ENCODE data around the gene RLBP1.

GRCh38 chr15:89179966-89180875 lies 41.2 kb downstream of the RLBP1 start:
- TF ChIP-seq POLR2AphosphoS5 (IDR thresholded peaks at IDR 0.05) (no peak), TAF1 (IDR thresholded peaks at IDR 0.05; ENCODE audit: low read depth) (no peak), EZH2 (IDR thresholded peaks at IDR 0.05; ENCODE audit: borderline replicate concordance, insufficient read depth, low read length, poor library complexity, severe bottlenecking) (no peak), RAD21 (conservative IDR thresholded peaks at IDR 0.05) (no peak), MXI1 (conservative IDR thresholded peaks at IDR 0.05; ENCODE audit: poor library complexity, severe bottlenecking) (no peak), EP300 (conservative IDR thresholded peaks at IDR 0.05; ENCODE audit: poor library complexity, severe bottlenecking) (no peak), SMC3 (conservative IDR thresholded peaks at IDR 0.05; ENCODE audit: poor library complexity) (no peak)
- TF ChIP-seq, protein P1, sequence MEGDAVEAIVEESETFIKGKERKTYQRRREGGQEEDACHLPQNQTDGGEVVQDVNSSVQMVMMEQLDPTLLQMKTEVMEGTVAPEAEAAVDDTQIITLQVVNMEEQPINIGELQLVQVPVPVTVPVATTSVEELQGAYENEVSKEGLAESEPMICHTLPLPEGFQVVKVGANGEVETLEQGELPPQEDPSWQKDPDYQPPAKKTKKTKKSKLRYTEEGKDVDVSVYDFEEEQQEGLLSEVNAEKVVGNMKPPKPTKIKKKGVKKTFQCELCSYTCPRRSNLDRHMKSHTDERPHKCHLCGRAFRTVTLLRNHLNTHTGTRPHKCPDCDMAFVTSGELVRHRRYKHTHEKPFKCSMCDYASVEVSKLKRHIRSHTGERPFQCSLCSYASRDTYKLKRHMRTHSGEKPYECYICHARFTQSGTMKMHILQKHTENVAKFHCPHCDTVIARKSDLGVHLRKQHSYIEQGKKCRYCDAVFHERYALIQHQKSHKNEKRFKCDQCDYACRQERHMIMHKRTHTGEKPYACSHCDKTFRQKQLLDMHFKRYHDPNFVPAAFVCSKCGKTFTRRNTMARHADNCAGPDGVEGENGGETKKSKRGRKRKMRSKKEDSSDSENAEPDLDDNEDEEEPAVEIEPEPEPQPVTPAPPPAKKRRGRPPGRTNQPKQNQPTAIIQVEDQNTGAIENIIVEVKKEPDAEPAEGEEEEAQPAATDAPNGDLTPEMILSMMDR (IDR thresholded peaks at IDR 0.05; ENCODE audit: poor library complexity, severe bottlenecking): no peak
- TF ChIP-seq, protein P2, sequence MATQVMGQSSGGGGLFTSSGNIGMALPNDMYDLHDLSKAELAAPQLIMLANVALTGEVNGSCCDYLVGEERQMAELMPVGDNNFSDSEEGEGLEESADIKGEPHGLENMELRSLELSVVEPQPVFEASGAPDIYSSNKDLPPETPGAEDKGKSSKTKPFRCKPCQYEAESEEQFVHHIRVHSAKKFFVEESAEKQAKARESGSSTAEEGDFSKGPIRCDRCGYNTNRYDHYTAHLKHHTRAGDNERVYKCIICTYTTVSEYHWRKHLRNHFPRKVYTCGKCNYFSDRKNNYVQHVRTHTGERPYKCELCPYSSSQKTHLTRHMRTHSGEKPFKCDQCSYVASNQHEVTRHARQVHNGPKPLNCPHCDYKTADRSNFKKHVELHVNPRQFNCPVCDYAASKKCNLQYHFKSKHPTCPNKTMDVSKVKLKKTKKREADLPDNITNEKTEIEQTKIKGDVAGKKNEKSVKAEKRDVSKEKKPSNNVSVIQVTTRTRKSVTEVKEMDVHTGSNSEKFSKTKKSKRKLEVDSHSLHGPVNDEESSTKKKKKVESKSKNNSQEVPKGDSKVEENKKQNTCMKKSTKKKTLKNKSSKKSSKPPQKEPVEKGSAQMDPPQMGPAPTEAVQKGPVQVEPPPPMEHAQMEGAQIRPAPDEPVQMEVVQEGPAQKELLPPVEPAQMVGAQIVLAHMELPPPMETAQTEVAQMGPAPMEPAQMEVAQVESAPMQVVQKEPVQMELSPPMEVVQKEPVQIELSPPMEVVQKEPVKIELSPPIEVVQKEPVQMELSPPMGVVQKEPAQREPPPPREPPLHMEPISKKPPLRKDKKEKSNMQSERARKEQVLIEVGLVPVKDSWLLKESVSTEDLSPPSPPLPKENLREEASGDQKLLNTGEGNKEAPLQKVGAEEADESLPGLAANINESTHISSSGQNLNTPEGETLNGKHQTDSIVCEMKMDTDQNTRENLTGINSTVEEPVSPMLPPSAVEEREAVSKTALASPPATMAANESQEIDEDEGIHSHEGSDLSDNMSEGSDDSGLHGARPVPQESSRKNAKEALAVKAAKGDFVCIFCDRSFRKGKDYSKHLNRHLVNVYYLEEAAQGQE (IDR thresholded peaks at IDR 0.05; ENCODE audit: borderline replicate concordance): no peak

Data from neural cell (in vitro differentiated cells).